Kidney epithelial cell (primary cell): Measurements from ENCODE around the gene NRXN2. TPM values are rescaled to one million over a fixed set of nuclear protein-coding genes. Genes with fewer than 3 reads are reported as not detected.

ENCODE experiments used
- DNase-seq: peaks from one replicate; pipeline ENCODE4 v3.0.0-alpha.2; 2010; ENCODE audit warnings: low read depth
- H3K27me3 ChIP-seq: 2 replicates; pipeline ENCODE4 v1.6.0; 2011; ENCODE audit warnings: low read length; ENCODE audit not compliant: control insufficient read depth, insufficient read depth
- H3K36me3 ChIP-seq: 2 replicates; pipeline ENCODE4 v1.5.1; 2011; ENCODE audit warnings: low read length; ENCODE audit not compliant: control insufficient read depth, insufficient read depth
- H3K4me3 ChIP-seq: 2 replicates; pipeline ENCODE4 v1.5.1; 2011; ENCODE audit warnings: low read depth, mild to moderate bottlenecking, control low read depth, low read length
- CTCF ChIP-seq: IDR thresholded peaks from 2 replicates; pipeline ENCODE4 v1.5.1; 2011; ENCODE audit warnings: mild to moderate bottlenecking, moderate library complexity, low read length, control low read depth, inconsistent platforms; ENCODE audit not compliant: insufficient read depth, poor library complexity, severe bottlenecking
- total RNA-seq: library from RNA; depleted of rRNA; stranded (reverse); fragments of >200 nt; gene quantifications from 2 replicates; pipeline ENCODE4 v1.2.3, GENCODE V29; 2015

Gene NRXN2
- total RNA-seq, 1 donor from 2014 or later: not detected

GRCh38 chr11:64768300-64768694 is 45.3 kb upstream of the NRXN2 start:
- Histone ChIP-seq H3K36me3 (peaks cover 18% of the 10 kb centered on the region), H3K4me3 (no peak overlapping the region), H3K27me3 (no peaks in the 10 kb centered on the region)
- no peak for TF ChIP-seq CTCF
- no peak for DNase-seq

- no peak overlapping the region for H3K4me3 ChIP-seq
- no peaks in the 10 kb centered on the region for H3K27me3 ChIP-seq
- TF ChIP-seq CTCF: peak; percentile 75
- peaks cover 17% of the 10 kb centered on the region for H3K36me3 ChIP-seq
- no peak for DNase-seq
These were observed 44.6 kb upstream of the NRXN2 start for GRCh38 chr11:64767344-64768299.

DNA sequence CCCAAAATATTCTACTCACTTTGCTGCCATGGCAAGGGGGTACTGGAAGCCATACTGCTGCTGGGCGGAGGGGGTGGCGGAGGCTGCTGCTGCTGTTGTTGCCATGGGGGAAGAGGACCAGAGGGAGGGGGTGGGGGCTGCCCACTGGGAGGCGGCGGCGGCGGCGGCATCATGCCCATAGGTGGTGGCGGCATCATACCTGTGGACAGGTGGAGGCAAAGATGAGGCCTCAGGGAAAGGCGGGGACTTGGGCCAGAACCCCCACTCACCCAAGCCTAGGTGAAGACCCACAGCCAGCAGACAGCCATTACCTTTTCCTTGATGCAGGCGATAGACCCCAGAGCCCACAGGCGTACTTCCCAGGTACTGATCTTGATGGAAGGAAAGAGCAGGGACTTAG is 43.9 kb upstream of the NRXN2 start:
- Histone ChIP-seq H3K27me3 (no peaks in the 10 kb centered on the region), H3K36me3 (peaks cover 17% of the 10 kb centered on the region), H3K4me3 (no peak overlapping the region)
- DNase-seq: no peak
- no peak for TF ChIP-seq CTCF

DNA sequence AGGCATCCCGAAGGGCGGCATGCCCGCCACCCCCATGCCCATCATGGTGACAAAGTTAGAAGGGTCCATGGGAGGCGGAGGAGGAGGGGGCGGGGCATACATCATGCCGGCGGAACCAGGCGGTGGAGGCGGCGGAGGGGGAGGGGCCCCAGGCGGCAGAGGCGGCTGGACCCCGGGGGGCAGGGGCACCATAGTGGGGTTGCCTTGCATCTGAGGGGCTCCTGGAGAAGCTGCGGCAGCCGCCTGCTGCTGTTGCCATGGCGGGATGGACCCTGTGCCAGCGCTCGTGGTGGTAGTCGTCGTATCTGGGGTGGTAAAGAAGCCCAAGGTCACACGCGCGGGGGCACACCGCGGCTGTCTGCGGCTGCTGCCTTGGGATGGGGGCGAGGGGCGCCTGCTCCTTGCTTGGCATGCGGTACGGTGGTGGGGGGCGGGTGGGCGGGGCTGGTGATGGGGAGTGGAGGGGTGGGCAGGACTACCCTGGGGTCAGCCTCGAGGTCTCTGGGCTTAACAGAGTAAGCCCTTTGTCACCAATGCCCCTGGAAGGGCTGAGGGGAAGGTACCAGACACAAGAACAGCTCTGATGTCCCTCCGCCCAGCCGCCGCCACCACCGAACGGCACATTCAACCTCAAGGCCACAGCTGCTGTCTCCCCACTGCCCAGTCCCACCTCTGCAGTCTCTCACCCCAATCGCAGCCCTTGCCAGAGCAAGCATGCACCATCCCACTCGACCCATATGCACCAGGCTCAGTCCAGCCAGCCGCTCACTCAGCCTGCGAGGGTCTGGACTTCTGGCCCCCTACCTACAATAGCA is 43.1 kb upstream of the NRXN2 start:
- no peaks in the 10 kb centered on the region for H3K27me3 ChIP-seq
- DNase-seq: no peak
- H3K36me3 ChIP-seq: peaks cover 15% of the 10 kb centered on the region
- no peak overlapping the region for H3K4me3 ChIP-seq
- TF ChIP-seq CTCF: no peak

GRCh38 chr11:64765291-64765850 is 42.4 kb upstream of the NRXN2 start:
- peaks cover 13% of the 10 kb centered on the region for H3K36me3 ChIP-seq
- no peak overlapping the region for H3K4me3 ChIP-seq
- TF ChIP-seq CTCF: peak; percentile 37
- DNase-seq: no peak
- no peaks in the 10 kb centered on the region for H3K27me3 ChIP-seq
